Measurements from ENCODE around the gene CTNNA1. TPM values are rescaled to one million over a fixed set of nuclear protein-coding genes. Genes with fewer than 3 reads are reported as not detected.

The CTNNA1 gene
- total RNA-seq, 2 experiments from 2014 or later: 78.8 to 86.7 TPM

DNA sequence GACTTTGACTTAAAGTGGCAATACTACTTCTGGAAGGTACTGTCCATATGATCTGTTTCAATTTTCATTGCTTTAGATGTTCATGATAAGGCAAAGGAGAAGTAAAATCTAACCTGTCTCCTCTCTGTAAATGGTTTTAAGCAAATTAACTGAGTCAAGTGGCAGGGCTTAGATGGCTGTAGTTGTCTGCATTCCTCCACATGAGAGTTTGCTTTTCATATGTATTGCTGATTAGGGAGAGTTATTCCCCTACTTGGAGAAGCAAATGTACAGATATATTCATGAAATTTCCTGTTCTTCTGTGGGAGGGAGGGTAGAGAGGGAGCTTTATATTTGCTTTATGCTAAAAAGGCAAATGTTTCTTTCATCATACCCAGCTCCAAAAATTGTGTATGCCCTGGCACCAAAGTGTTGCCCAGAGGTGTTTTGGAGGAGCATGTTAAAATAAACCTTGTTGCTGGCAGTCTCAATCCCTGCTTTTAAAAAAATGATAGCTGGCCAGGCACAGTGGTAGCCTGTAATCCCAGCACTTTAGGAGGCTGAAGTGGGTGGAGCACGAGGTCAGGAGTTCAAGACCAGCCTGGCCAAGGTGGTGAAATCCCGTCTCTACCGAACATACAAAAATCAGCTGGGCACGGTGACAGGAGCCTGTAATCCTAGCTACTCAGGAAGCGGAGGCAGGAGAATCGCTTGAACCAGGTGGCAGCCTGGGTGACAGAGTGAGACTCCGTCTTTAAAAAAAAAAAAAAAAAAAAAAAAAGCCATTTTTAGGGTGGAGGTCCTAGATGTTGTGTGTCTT, 125.4 kb downstream of the CTNNA1 start:
- Mint-ChIP-seq H3K27ac (no peak overlapping the region), H3K4me3 (no peak overlapping the region), H3K9me3 (ENCODE audit: low read depth) (no peaks in the 10 kb centered on the region), H3K27me3 (peaks cover 4% of the 10 kb centered on the region), H3K36me3 (ENCODE audit: low read depth) (no peaks in the 10 kb centered on the region), H3K4me1 (no peaks in the 10 kb centered on the region)
- ChIA-PET POLR2A (no interaction called here), CTCF (interaction anchor here (0.6 to 0.7 kb wide), 4 partner anchors 35 to 302 kb away, joined by 3 to 4 read pairs (median 4); no protein-coding TSS in a partner anchor)
- intact Hi-C loops (cut with DNase I, micrococcal nuclease): no loop called here
- ATAC-seq: no peak
- no peak for DNase-seq

DNA sequence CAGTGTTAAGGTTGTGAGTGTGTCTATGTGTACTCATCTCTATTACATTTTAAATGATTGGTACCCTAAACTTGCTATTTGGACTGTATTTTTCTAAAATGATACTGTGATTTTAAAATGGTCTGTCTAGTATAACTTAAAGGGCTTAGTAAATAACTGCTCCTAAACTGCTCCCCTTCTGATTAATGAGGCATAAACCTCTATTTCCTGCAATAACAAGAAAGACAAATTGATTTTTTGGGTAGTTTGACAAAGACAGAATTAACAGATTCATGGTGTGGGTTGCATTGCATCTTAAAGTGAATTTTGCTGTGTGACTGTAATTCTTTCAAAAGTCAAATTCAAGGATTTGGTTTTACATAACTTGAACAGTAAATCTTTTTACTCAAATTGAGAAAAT, 130.0 kb downstream of the CTNNA1 start:
- ChIA-PET POLR2A (no interaction called here), CTCF (no interaction called here)
- DNase-seq (no peak), ATAC-seq (no peak)
- Mint-ChIP-seq H3K27me3 (peaks cover 4% of the 10 kb centered on the region), H3K27ac (no peak overlapping the region), H3K36me3 (ENCODE audit: low read depth) (no peaks in the 10 kb centered on the region), H3K9me3 (ENCODE audit: low read depth) (no peaks in the 10 kb centered on the region), H3K4me1 (no peaks in the 10 kb centered on the region), H3K4me3 (no peak overlapping the region)
- intact Hi-C loops (cut with DNase I, micrococcal nuclease): no loop called here

DNA sequence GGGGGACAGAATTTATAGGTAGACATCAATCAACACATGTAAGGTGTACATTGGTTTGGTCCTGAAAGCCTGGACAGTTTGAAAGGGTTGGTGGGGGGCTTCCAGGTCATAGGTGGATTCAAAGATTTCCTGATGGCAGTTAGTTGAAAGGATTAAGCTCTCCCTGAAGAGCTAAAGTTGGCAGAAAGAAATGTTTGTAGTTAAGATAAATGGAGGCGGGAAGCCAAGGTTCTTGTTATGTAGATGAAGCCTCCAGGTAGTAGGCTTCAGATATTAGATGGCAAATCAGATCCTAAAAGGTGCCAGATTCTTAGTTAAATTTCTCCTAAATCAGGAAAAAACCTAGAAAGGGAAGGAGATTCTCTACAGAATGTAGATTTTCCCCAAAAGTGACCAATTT, 130.9 kb downstream of the CTNNA1 start:
- Mint-ChIP-seq H3K4me1 (no peaks in the 10 kb centered on the region), H3K36me3 (ENCODE audit: low read depth) (peaks cover 3% of the 10 kb centered on the region), H3K27ac (no peak overlapping the region), H3K4me3 (no peak overlapping the region), H3K27me3 (peaks cover 4% of the 10 kb centered on the region), H3K9me3 (ENCODE audit: low read depth) (no peaks in the 10 kb centered on the region)
- ChIA-PET CTCF (no interaction called here), POLR2A (no interaction called here)
- ATAC-seq (no peak), DNase-seq (no peak)
- intact Hi-C loops (cut with DNase I, micrococcal nuclease): no loop called here

DNA sequence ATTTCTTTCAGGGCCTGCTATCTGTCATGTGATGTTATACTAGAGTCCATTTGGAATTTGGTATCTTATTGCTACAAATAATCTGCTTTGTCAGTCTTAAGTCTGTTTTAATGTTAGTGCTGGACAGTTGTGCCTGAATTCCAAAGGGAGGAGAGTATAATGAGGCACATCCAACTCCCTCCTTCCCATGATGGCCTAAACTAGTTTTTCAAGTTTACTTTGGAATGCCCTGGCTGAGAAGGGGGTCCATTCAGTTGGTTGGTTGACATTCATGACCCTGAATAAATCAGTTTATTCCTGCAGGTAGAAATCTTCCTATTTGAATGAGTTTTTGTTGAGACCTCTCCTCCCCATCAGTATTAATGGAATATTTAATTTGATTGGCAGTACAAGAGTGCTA, 131.3 kb downstream of the CTNNA1 start:
- ATAC-seq (no peak), DNase-seq (no peak)
- POLR2A ChIA-PET: no interaction called here
- no peak overlapping the region for H3K4me3 Mint-ChIP-seq
- CTCF ChIA-PET: no interaction called here
- H3K27me3 Mint-ChIP-seq: peaks cover 4% of the 10 kb centered on the region
- peaks cover 4% of the 10 kb centered on the region for H3K36me3 Mint-ChIP-seq (ENCODE audit: low read depth)
- no peaks in the 10 kb centered on the region for H3K4me1 Mint-ChIP-seq
- H3K9me3 Mint-ChIP-seq (ENCODE audit: low read depth): peaks cover under 1% of the 10 kb centered on the region
- intact Hi-C loops (cut with DNase I, micrococcal nuclease): no loop called here
- H3K27ac Mint-ChIP-seq: no peak overlapping the region

DNA sequence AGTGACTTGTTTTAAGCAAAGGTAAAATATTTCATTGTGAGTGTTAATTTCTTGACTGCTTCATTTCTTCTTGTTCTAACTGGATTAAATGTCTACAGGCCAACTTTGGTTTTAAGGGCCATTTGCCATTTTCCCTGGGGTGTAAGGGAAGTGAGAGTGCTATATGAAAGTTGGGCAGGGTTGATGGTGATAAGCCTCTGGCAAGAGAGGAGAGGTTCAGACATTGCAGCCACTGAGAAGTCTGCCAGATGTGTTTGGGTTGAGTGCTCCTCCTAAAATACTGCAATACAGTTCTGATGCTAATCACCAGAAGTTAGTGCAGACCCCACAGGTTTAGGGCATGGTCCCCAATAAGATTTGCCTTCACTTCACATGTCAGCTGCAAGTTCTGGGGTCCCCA, 136.8 kb downstream of the CTNNA1 start:
- no peak overlapping the region for H3K4me3 Mint-ChIP-seq
- ChIA-PET CTCF (no interaction called here), POLR2A (no interaction called here)
- H3K9me3 Mint-ChIP-seq (ENCODE audit: low read depth): peaks cover 14% of the 10 kb centered on the region
- H3K27me3 Mint-ChIP-seq: peaks cover 2% of the 10 kb centered on the region
- H3K36me3 Mint-ChIP-seq (ENCODE audit: low read depth): peaks cover 18% of the 10 kb centered on the region
- intact Hi-C loops (cut with DNase I, micrococcal nuclease): no loop called here
- DNase-seq: no peak
- no peak for ATAC-seq
- H3K27ac Mint-ChIP-seq: no peak overlapping the region
- H3K4me1 Mint-ChIP-seq: no peaks in the 10 kb centered on the region

DNA sequence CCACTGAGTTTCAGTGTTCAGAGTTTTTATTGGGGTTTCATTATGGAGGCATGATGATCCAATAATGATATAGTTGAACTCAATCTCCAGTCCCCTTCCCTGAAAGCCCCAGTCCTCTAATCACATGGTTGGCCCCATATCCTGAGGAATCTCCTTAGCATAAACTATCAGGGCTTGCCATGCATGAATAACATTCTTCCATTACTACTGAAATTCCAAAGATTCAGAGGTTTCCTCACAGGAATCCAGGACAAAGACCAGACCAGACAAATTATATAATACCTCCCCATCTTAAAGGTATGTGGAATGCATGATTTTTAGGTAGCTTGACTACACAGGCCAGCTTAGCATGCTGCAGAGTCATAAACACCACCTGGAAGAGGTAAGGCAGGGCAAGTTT, 137.4 kb downstream of the CTNNA1 start:
- Mint-ChIP-seq H3K4me3 (no peak overlapping the region), H3K27ac (no peak overlapping the region), H3K9me3 (ENCODE audit: low read depth) (peaks cover 14% of the 10 kb centered on the region), H3K27me3 (peaks cover 2% of the 10 kb centered on the region), H3K36me3 (ENCODE audit: low read depth) (peaks cover 18% of the 10 kb centered on the region), H3K4me1 (peaks cover 2% of the 10 kb centered on the region)
- ChIA-PET CTCF (interaction anchor here (1.4 kb wide), 1 partner anchor 9 kb away, joined by 4 read pairs; no protein-coding TSS in a partner anchor), POLR2A (no interaction called here)
- no peak for ATAC-seq
- DNase-seq: no peak
- intact Hi-C loops (cut with DNase I, micrococcal nuclease): no loop called here

DNA sequence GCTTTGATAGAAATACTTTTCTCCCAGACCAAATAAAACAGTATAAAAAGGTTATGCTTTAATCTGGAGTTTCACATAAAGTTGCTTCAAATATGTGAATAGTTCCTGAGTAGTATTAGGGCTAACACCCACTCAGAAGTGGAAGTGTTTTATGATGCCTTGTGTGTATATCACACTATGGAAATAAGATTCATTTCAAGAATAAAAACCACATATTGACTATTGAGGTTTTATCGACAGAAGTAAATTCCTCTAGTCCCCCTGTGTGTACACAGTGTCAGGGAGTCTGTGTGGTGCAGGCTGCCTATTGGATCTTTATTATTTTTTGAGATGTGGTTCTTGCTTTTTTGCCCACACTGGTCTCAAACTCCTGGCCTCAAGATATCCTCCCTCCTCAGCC, 142.7 kb downstream of the CTNNA1 start:
- no peak for DNase-seq
- POLR2A ChIA-PET: no interaction called here
- Mint-ChIP-seq H3K4me1 (peaks cover 13% of the 10 kb centered on the region), H3K4me3 (no peak overlapping the region), H3K27me3 (peaks cover 6% of the 10 kb centered on the region), H3K9me3 (ENCODE audit: low read depth) (peaks cover 3% of the 10 kb centered on the region), H3K36me3 (ENCODE audit: low read depth) (peaks cover 4% of the 10 kb centered on the region), H3K27ac (no peak overlapping the region)
- ATAC-seq: peak; percentile 9
- intact Hi-C loops (cut with DNase I, micrococcal nuclease): no loop called here
- CTCF ChIA-PET: interaction anchor here (0.8 kb wide), 1 partner anchor 90 kb away, joined by 3 read pairs; no protein-coding TSS in a partner anchor

DNA sequence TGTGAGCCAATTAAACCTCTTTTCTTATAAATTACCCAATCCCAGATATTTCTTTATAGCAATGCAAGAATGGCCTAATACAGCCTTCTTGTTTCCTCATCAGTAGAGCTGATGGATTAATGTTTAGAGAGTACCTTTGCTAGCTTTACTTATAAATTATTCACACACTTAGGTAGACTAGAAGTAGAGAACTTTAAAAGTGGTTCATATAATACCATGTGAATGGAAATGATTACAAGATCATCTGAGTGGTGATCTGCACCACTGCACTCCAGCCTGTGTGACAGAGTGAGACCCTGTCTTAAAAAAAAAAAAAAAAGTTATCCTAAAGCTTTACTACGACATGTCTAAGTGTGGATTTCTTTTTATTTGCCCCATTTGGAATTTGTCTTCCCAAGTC, 145.1 kb downstream of the CTNNA1 start:
- ChIA-PET CTCF (interaction anchor here (0.6 to 1.1 kb wide), 2 partner anchors 233 to 388 kb away, joined by 3 to 4 read pairs; no protein-coding TSS in a partner anchor), POLR2A (no interaction called here)
- Mint-ChIP-seq H3K9me3 (ENCODE audit: low read depth) (no peaks in the 10 kb centered on the region), H3K36me3 (ENCODE audit: low read depth) (no peaks in the 10 kb centered on the region), H3K4me3 (no peak overlapping the region), H3K27me3 (peaks cover 6% of the 10 kb centered on the region), H3K27ac (no peak overlapping the region), H3K4me1 (peaks cover 15% of the 10 kb centered on the region)
- intact Hi-C loops (cut with DNase I, micrococcal nuclease): no loop called here
- DNase-seq (no peak), ATAC-seq (no peak)

DNA sequence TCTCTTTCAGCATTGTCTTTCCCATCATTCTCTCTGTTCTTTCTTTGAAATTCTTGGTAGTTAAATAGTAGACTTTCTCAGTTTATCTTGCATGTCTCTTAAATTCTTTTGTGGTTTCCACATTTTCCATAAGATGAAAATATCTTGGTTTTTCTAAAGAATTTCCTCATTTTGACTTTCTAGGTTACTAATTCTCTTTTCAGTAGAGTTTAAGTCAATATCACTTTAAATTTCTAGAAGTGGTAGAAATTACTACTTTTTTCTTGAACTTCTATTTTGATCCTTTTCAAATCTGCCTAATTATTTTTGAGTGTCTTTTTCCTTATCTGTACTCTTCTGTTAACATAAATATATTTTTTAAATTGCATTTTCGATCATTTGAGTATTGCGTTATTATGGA, 145.5 kb downstream of the CTNNA1 start:
- no peaks in the 10 kb centered on the region for H3K36me3 Mint-ChIP-seq (ENCODE audit: low read depth)
- DNase-seq: no peak
- no peaks in the 10 kb centered on the region for H3K9me3 Mint-ChIP-seq (ENCODE audit: low read depth)
- no peak for ATAC-seq
- peaks cover 15% of the 10 kb centered on the region for H3K4me1 Mint-ChIP-seq
- H3K4me3 Mint-ChIP-seq: no peak overlapping the region
- H3K27me3 Mint-ChIP-seq: peaks cover 6% of the 10 kb centered on the region
- intact Hi-C loops (cut with DNase I, micrococcal nuclease): no loop called here
- CTCF ChIA-PET: interaction anchor here (0.6 to 1.1 kb wide), 3 partner anchors 13 to 387 kb away, joined by 3 to 4 read pairs (median 3); no protein-coding TSS in a partner anchor
- POLR2A ChIA-PET: interaction anchor here (0.6 kb wide), 1 partner anchor 107 kb away, joined by 4 read pairs; no protein-coding TSS in a partner anchor
- no peak overlapping the region for H3K27ac Mint-ChIP-seq

DNA sequence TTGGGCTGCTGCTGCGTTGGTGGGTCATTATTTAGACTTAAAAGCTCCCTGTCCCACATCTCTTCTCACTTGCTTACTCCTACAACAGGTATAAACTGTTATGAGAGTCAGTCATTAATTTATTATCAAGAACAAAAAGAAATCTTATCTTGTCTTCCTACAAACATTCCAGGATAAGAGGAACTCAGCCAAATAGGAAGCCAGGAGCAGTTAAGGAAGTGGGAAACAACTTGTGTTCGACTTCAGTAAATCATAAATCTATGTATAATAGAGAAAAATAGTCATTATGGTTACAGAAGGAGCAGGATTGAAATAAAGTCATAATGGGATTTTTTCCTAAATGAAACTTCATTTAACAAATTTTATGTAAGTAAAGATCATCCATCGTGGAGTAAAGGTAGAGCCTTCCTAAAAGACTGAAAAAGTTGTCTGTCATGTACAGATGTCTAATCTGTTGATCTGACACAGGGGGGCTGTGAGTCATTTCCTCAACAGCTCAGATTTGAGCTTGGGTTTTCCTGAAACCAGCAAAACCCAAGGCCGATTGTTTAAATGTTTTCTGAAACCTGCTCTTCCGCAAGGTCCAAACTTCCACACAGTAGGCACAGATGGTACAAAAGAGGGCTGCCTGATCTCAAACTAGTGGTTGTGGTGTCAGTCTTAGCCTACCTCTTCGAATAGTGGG, 147.2 kb downstream of the CTNNA1 start:
- H3K27me3 Mint-ChIP-seq: peaks cover 4% of the 10 kb centered on the region
- intact Hi-C loops (cut with DNase I, micrococcal nuclease): no loop called here
- ChIA-PET CTCF (interaction anchor here (1.0 kb wide), 1 partner anchor 9 kb away, joined by 4 read pairs; no protein-coding TSS in a partner anchor), POLR2A (no interaction called here)
- no peak overlapping the region for H3K27ac Mint-ChIP-seq
- peaks cover 3% of the 10 kb centered on the region for H3K36me3 Mint-ChIP-seq (ENCODE audit: low read depth)
- DNase-seq (peak; percentile 33), ATAC-seq (peak; percentile 77)
- H3K4me1 Mint-ChIP-seq: peaks cover 13% of the 10 kb centered on the region
- no peak overlapping the region for H3K4me3 Mint-ChIP-seq
- no peaks in the 10 kb centered on the region for H3K9me3 Mint-ChIP-seq (ENCODE audit: low read depth)

DNA sequence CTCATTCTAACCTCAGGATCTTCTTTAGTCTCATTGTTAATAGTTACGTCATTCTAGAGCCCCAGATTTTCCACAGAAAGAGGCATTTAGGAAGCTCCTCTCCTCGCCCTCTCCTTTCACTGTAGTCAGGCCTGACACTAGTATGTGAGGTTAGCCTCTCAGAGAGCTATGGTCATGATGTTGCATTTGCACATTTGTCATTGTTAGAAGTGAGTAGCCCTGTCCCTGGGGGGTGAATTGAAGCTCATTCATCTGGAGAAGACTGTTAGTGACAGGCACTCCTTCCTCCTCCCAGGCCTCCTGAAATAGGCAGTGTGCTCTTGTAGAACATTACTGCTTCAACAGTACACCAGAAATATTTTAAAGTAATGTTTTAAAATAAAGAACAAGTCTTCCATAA, 148.5 kb downstream of the CTNNA1 start:
- H3K27me3 Mint-ChIP-seq: peaks cover 4% of the 10 kb centered on the region
- POLR2A ChIA-PET: no interaction called here
- no peak for ATAC-seq
- H3K4me3 Mint-ChIP-seq: no peak overlapping the region
- intact Hi-C loops (cut with DNase I, micrococcal nuclease): no loop called here
- H3K9me3 Mint-ChIP-seq (ENCODE audit: low read depth): no peaks in the 10 kb centered on the region
- peaks cover 3% of the 10 kb centered on the region for H3K36me3 Mint-ChIP-seq (ENCODE audit: low read depth)
- CTCF ChIA-PET: interaction anchor here (0.6 kb wide), 1 partner anchor 346 kb away, joined by 6 read pairs; no protein-coding TSS in a partner anchor
- H3K27ac Mint-ChIP-seq: no peak overlapping the region
- DNase-seq: no peak
- peaks cover 13% of the 10 kb centered on the region for H3K4me1 Mint-ChIP-seq

All from activated CD4-positive, alpha-beta T cell treated with anti-CD3 and anti-CD28 coated beads for 36 hours (primary cell).